RWPE2 (cell line): ENCODE data around the gene TENM4.

Experiments
- ATAC-seq: fragments of 200-7000 bp; cut with Tn5 transposase; 3 replicates; pipeline ENCODE4 v1.9.1; 2021; ENCODE audit warnings: low read depth
- DNase-seq: peaks from one replicate; pipeline ENCODE4 v3.0.0-alpha.2; 2020; ENCODE audit warnings: low spot score
- H3K27ac ChIP-seq: fragments of 450-650 bp; 2 replicates; pipeline ENCODE4 v1.5.1; 2017; ENCODE audit warnings: mild to moderate bottlenecking; ENCODE audit not compliant: poor library complexity, severe bottlenecking
- H3K27me3 ChIP-seq: fragments of 250-450 bp; sonication (Bioruptor Pico); 2 replicates; pipeline ENCODE4 v1.5.1; 2021; ENCODE audit warnings: mild to moderate bottlenecking, moderate library complexity; ENCODE audit not compliant: insufficient read depth, poor library complexity, severe bottlenecking
- H3K36me3 ChIP-seq: fragments of 250-450 bp; sonication (Bioruptor Pico); 2 replicates; pipeline ENCODE4 v1.5.1; 2020; ENCODE audit warnings: low read depth, mild to moderate bottlenecking, moderate library complexity
- H3K4me1 ChIP-seq: fragments of 250-450 bp; sonication (Bioruptor Pico); 2 replicates; pipeline ENCODE4 v1.5.1; 2021; ENCODE audit warnings: mild to moderate bottlenecking, moderate library complexity; ENCODE audit not compliant: insufficient read depth, poor library complexity, severe bottlenecking
- H3K4me3 ChIP-seq: fragments of 250-450 bp; sonication (Bioruptor Pico); 2 replicates; pipeline ENCODE4 v1.5.1; 2021; ENCODE audit warnings: mild to moderate bottlenecking, moderate library complexity; ENCODE audit not compliant: severe bottlenecking
- H3K9me3 ChIP-seq: fragments of 250-450 bp; sonication (Bioruptor Pico); 2 replicates; pipeline ENCODE4 v1.5.1; 2021; ENCODE audit warnings: mild to moderate bottlenecking, moderate library complexity; ENCODE audit not compliant: severe bottlenecking
- CTCF ChIP-seq: fragments of 450-650 bp; IDR thresholded peaks from one replicate; pipeline ENCODE4 v1.5.1; 2017; ENCODE audit warnings: mild to moderate bottlenecking, moderate library complexity; ENCODE audit not compliant: poor library complexity, severe bottlenecking

TENM4 gene

DNA sequence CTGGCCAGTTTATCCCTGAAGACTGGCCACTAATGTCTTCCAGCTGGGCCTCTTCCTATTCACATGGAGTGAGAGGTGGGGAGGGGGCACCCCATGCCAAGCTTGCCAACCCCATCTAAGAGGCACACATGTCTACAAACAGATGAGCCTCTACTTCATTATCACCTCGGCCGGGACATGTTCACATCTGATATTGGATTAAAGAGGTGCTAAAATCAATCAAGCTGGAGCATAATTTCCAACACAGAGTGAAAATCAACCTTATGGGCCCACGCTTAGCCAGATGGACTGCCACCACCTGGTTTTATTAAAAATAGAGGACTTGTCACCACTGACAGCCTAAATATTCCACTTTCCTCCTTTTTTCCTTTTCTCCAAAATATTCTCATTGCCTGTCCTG, 703.5 kb downstream of the TENM4 start:
- H3K27ac ChIP-seq, result no peak overlapping the region
- H3K27me3 ChIP-seq, result no peaks in the 10 kb centered on the region
- H3K9me3 ChIP-seq, result no peaks in the 10 kb centered on the region
- DNase-seq, result no peak
- no peak overlapping the region for H3K4me3 ChIP-seq
- no peak for ATAC-seq
- no peaks in the 10 kb centered on the region for H3K36me3 ChIP-seq
- TF ChIP-seq CTCF, result no peak
- H3K4me1 ChIP-seq, result no peaks in the 10 kb centered on the region

GRCh38 chr11:78735711-78736110, 705.1 kb downstream of the TENM4 start:
- DNase-seq, result no peak
- Histone ChIP-seq H3K4me3 (no peak overlapping the region), H3K27me3 (no peaks in the 10 kb centered on the region), H3K36me3 (no peaks in the 10 kb centered on the region), H3K9me3 (no peaks in the 10 kb centered on the region), H3K4me1 (no peaks in the 10 kb centered on the region), H3K27ac (no peak overlapping the region)
- TF ChIP-seq CTCF, result no peak
- ATAC-seq, result no peak

GRCh38 chr11:78733031-78733430, 707.8 kb downstream of the TENM4 start:
- no peaks in the 10 kb centered on the region for H3K9me3 ChIP-seq
- DNase-seq (no peak), ATAC-seq (no peak)
- no peaks in the 10 kb centered on the region for H3K36me3 ChIP-seq
- no peak overlapping the region for H3K4me3 ChIP-seq
- no peaks in the 10 kb centered on the region for H3K4me1 ChIP-seq
- no peak overlapping the region for H3K27ac ChIP-seq
- TF ChIP-seq CTCF, result no peak
- no peaks in the 10 kb centered on the region for H3K27me3 ChIP-seq

DNA sequence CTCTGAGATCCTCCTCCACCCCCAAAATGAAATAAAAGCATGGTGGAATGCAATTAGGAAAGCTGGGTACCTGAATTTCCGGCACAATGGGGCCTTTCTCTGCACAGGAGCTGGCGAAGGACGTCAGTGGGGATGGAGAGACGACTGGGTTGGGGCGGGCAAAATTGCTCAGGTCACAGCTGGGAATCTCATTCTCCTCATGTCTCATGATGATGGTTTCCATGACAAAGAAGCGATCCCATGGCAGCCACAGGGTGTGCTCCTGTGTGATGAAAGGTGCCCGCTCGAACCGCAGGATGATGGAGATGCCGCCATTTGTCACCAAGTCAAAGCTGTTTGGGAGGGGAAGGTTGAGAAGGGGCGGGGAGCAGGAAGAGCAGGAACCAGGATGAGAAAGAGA, 708.6 kb downstream of the TENM4 start:
- DNase-seq, result no peak
- Histone ChIP-seq H3K36me3 (no peaks in the 10 kb centered on the region), H3K27me3 (no peaks in the 10 kb centered on the region), H3K4me3 (no peak overlapping the region), H3K27ac (no peak overlapping the region), H3K9me3 (no peaks in the 10 kb centered on the region), H3K4me1 (no peaks in the 10 kb centered on the region)
- no peak for TF ChIP-seq CTCF
- no peak for ATAC-seq

- H3K4me1 ChIP-seq, result no peaks in the 10 kb centered on the region
- TF ChIP-seq CTCF, result no peak
- H3K4me3 ChIP-seq, result no peak overlapping the region
- DNase-seq (no peak), ATAC-seq (no peak)
- H3K9me3 ChIP-seq, result no peaks in the 10 kb centered on the region
- H3K27ac ChIP-seq, result no peak overlapping the region
- no peaks in the 10 kb centered on the region for H3K27me3 ChIP-seq
- no peaks in the 10 kb centered on the region for H3K36me3 ChIP-seq
Observed at GRCh38 chr11:78731027-78731426, 709.8 kb downstream of the TENM4 start.
